GM10847 (cell line): ENCODE results near the gene LRRC23.

ENCODE experiments used
- POLR2A ChIP-seq: IDR thresholded peaks from 2 replicates; pipeline ENCODE4 v1.6.1; 2011; ENCODE audit not compliant: insufficient read length; ENCODE audit errors: extremely low read depth

Gene LRRC23

DNA sequence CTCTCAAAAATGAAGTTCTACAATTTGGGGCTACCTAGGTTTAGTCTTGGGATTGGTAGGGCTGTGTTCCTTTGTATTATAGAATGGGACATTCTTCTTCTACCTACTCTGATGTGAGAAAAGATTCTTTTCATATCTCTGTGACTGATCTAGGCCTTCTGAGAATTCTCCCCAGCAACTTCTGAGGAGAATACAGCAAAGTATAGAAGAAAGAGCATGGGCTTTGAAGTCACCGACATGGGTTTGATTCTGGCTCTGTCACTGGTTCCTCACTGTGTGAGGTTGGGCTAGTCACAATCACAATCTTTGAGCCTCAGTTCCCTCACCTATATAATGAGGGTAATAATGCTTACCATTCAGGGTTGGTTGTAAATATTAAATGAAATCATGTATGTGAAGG, 28.1 kb downstream of the LRRC23 start:
- no peak for TF ChIP-seq POLR2A

GRCh38 chr12:6934110-6934509, 29.5 kb downstream of the LRRC23 start:
- no peak for TF ChIP-seq POLR2A

DNA sequence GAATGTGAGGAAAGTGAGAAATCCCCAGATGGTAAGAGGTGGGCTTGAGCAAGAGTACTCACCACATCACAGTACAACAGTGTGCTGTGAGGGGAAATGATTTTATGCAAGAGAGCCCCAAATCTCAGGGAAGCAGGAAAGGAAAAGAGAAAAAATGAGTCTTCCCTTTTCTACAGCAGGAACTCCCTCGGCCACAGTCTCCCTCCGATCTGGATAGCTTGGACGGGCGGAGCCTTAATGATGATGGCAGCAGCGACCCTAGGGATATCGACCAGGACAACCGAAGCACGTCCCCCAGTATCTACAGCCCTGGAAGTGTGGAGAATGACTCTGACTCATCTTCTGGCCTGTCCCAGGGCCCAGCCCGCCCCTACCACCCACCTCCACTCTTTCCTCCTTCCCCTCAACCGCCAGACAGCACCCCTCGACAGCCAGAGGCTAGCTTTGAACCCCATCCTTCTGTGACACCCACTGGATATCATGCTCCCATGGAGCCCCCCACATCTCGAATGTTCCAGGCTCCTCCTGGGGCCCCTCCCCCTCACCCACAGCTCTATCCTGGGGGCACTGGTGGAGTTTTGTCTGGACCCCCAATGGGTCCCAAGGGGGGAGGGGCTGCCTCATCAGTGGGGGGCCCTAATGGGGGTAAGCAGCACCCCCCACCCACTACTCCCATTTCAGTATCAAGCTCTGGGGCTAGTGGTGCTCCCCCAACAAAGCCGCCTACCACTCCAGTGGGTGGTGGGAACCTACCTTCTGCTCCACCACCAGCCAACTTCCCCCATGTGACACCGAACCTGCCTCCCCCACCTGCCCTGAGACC, 31.0 kb downstream of the LRRC23 start:
- TF ChIP-seq POLR2A: no peak

GRCh38 chr12:6936194-6936635, 31.6 kb downstream of the LRRC23 start:
- no peak for TF ChIP-seq POLR2A

GRCh38 chr12:6936636-6937480, 32.2 kb downstream of the LRRC23 start:
- TF ChIP-seq POLR2A: peak; percentile 1

DNA sequence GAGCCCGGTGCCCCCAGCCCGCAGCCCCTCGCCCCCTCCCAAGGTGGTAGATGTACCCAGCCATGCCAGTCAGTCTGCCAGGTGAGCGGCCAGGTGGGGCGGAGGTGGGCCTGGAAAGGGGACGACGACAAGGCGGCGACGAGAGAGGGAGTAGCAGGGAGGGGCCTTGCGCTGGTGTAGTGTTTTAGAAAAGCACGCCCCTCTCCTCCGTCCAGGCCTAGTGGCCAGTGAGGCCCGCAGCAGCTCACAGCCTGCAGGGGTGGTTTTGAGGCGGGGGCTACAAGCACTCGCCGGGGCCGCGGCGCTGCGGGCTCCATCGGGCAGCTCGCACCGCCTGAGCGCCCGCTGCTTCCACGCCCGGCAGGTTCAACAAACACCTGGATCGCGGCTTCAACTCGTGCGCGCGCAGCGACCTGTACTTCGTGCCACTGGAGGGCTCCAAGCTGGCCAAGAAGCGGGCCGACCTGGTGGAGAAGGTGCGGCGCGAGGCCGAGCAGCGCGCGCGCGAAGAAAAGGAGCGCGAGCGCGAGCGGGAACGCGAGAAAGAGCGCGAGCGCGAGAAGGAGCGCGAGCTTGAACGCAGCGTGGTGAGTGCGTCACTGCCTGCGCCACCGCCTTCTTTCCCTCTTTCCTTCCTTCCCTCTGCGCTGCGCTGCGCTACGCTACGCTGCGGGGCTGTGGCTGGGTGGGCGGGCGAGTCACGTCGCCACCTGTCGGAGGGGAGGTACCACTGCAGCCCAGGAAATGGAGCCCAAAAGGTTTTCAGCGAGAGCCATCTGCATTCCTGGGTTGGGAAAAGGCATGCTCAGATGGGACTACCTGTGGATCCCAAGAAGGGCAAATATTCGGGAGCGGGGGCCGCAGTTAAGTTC, 33.1 kb downstream of the LRRC23 start:
- TF ChIP-seq POLR2A: peak; percentile 81

DNA sequence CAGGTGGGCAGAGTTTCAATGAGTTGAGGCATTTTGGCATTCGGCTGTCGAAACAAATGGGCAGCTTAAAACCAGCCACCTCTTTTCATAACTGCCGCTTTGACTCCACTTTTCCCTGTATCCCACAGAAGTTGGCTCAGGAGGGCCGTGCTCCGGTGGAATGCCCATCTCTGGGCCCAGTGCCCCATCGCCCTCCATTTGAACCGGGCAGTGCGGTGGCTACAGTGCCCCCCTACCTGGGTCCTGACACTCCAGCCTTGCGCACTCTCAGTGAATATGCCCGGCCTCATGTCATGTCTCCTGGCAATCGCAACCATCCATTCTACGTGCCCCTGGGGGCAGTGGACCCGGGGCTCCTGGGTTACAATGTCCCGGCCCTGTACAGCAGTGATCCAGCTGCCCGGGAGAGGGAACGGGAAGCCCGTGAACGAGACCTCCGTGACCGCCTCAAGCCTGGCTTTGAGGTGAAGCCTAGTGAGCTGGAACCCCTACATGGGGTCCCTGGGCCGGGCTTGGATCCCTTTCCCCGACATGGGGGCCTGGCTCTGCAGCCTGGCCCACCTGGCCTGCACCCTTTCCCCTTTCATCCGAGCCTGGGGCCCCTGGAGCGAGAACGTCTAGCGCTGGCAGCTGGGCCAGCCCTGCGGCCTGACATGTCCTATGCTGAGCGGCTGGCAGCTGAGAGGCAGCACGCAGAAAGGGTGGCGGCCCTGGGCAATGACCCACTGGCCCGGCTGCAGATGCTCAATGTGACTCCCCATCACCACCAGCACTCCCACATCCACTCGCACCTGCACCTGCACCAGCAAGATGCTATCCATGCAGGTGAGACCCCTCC, 34.0 kb downstream of the LRRC23 start:
- no peak for TF ChIP-seq POLR2A

GRCh38 chr12:6939191-6939540, 34.5 kb downstream of the LRRC23 start:
- TF ChIP-seq POLR2A: no peak

- TF ChIP-seq POLR2A: no peak
Measured at GRCh38 chr12:6941267-6941666, 36.6 kb downstream of the LRRC23 start.

DNA sequence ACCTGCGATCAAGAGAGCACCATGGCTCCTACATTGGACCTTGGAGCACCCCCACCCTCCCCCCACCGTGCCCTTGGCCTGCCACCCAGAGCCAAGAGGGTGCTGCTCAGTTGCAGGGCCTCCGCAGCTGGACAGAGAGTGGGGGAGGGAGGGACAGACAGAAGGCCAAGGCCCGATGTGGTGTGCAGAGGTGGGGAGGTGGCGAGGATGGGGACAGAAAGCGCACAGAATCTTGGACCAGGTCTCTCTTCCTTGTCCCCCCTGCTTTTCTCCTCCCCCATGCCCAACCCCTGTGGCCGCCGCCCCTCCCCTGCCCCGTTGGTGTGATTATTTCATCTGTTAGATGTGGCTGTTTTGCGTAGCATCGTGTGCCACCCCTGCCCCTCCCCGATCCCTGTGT, 37.2 kb downstream of the LRRC23 start:
- TF ChIP-seq POLR2A: no peak

- TF ChIP-seq POLR2A: no peak
Measured at GRCh38 chr12:6942331-6942665, 37.7 kb downstream of the LRRC23 start.

GRCh38 chr12:6943389-6943721, 38.7 kb downstream of the LRRC23 start:
- no peak for TF ChIP-seq POLR2A

GRCh38 chr12:6943722-6944380, 39.2 kb downstream of the LRRC23 start, which contains the start of the genes C12orf57 and RNU7-1:
Gene C12orf57, plus strand, starts transcription at chr12:6944022. Its CDS starts 100 bp downstream, at chr12:6944122.
Gene RNU7-1, plus strand, starts transcription at chr12:6943816.
- peak; percentile 99 for TF ChIP-seq POLR2A
